ENCODE data around the gene ACYP1.
A peak's percentile ranks its signal among the peaks of the same experiment; 100 is the strongest.

ACYP1 gene

DNA sequence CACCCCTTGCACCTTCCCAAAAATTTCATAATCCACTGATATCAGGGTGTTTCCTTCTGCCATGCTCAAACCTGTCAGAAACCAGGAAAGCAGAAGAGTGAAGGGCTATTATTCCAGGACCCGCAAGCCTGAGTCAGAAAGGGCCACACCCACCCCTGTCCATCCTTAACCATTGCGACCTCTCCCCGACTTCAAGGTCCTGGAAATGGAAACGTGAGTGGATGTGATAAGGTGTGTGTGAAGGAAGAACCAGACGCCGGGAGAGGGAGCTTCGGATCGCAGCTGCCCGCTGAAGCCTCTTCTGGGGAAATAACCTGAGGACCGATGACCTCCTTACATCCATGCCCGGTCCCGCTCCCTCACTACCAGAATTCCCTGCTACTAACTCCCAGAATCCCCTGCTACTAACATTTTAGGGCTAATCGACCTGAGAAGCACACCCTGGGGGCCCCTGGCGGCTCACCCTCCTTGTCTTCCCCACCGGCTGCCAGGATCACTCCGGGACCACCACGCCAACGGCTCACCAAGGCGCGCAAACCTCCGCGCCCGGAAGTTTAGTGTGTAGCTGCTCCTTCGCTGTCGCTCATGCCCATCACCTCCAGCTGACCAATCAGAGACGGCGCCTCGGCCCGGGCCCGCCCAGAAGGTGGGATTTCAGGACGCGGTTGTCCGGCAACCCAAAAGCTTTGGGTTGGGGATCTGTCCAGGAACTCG, at the start of gene ACYP1:
Gene ACYP1, minus strand, starts transcription at position 534 of the 714 bp plus-strand sequence. Its CDS starts 471 bp downstream, at position 63.
- H3K4me1 ChIP-seq (ENCODE audit: insufficient read depth, low read length) = no peaks in the 10 kb centered on the region
- peaks cover 3% of the 10 kb centered on the region; the same call in 1 of the 2 replicates for H3K9me3 ChIP-seq (ENCODE audit: control insufficient read depth, insufficient read depth, low read length)
- no peaks in the 10 kb centered on the region for H3K36me3 ChIP-seq (ENCODE audit: insufficient read depth, low read length)
- peak within 1 kb of the TSS; percentile 69 for H3K9ac ChIP-seq (ENCODE audit: low read depth, low read length)

DNA sequence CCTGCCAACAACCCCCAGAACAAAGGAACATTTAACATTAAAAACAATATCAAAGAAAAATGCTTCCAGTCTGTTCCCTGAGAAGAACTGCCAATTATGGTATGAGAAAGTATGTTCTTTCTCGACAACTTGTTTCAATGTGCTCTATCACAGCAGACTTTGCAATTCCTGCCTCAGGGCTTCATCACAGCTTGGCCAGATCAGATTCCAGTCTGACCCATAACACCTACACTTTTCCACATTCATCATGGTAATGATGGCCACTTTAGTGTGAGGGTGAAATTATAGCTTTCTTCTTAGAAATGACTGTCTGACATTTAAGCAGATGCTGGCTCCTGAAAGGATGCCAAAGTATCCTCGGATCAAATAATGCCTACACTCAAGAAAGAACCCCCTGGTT, 46.1 kb upstream of the ACYP1 start:
- Histone ChIP-seq H3K4me1 (ENCODE audit: insufficient read depth, low read length) (no peaks in the 10 kb centered on the region), H3K9me3 (ENCODE audit: control insufficient read depth, insufficient read depth, low read length) (no peaks in the 10 kb centered on the region), H3K36me3 (ENCODE audit: insufficient read depth, low read length) (peaks cover 24% of the 10 kb centered on the region), H3K9ac (ENCODE audit: low read depth, low read length) (no peak overlapping the region)

DNA sequence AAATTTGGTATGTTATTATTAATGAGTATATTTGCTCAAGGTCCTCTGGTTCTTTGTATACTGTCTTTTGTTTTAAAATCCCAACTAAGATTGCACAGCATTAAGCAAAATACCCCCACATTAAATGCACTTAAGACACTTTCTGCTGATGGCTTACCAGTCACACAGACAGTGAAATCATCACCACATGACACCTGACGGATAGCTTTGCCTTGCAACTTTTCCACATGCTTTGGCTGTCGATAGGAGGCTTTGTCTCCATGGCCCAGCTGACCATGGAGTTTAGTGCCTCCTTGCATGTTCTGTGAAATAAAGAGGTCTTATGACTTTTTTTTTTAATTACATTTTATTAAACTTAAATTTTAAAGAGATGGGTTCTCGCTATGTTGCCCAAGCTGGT, 43.4 kb upstream of the ACYP1 start:
- peaks cover 26% of the 10 kb centered on the region; the same call in 1 of the 2 replicates for H3K36me3 ChIP-seq (ENCODE audit: insufficient read depth, low read length)
- H3K9ac ChIP-seq (ENCODE audit: low read depth, low read length) = no peak overlapping the region
- H3K4me1 ChIP-seq (ENCODE audit: insufficient read depth, low read length) = no peaks in the 10 kb centered on the region
- no peaks in the 10 kb centered on the region for H3K9me3 ChIP-seq (ENCODE audit: control insufficient read depth, insufficient read depth, low read length)

DNA sequence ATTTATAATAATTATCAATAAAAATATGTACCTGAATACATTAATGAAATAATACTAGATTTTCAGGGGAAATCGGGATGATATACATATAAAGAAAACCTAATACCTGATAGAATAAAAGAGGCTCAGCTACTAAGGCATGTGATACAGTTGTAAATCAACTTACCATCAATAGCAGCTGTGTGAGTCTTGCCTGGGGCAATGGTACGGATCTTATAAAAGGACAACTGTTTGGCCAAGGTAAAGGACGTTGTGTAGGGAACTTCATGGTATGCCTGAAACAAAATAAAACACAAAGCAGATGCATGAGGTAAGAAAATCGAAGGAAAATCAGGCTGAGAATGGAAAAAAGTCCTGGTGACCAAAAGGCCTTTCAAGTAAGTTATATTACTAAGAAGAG, 37.7 kb upstream of the ACYP1 start:
- no peaks in the 10 kb centered on the region for H3K9me3 ChIP-seq (ENCODE audit: control insufficient read depth, insufficient read depth, low read length)
- no peaks in the 10 kb centered on the region for H3K4me1 ChIP-seq (ENCODE audit: insufficient read depth, low read length)
- H3K36me3 ChIP-seq (ENCODE audit: insufficient read depth, low read length) = peaks cover 28% of the 10 kb centered on the region
- no peak overlapping the region for H3K9ac ChIP-seq (ENCODE audit: low read depth, low read length)

DNA sequence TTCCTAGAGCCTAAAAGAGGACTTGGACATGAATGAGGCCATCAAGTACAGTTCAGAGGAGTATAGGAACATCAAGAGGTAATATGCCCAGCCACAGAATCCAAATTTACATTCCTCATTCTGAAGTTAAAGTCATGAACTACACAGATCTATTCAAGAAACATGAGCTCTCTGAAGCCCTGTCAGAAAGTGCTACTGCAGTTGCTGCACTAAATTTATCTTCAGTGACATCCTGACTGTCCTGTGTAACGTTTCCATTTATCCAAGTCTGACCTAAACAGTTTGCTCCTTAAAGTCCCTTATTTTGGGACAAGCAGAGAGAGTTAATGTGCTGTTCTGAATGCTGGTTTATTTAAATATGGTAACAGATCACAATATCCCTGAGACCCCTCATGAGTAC, 34.9 kb upstream of the ACYP1 start:
- Histone ChIP-seq H3K9me3 (ENCODE audit: control insufficient read depth, insufficient read depth, low read length) (no peaks in the 10 kb centered on the region), H3K36me3 (ENCODE audit: insufficient read depth, low read length) (peaks cover 24% of the 10 kb centered on the region)

DNA sequence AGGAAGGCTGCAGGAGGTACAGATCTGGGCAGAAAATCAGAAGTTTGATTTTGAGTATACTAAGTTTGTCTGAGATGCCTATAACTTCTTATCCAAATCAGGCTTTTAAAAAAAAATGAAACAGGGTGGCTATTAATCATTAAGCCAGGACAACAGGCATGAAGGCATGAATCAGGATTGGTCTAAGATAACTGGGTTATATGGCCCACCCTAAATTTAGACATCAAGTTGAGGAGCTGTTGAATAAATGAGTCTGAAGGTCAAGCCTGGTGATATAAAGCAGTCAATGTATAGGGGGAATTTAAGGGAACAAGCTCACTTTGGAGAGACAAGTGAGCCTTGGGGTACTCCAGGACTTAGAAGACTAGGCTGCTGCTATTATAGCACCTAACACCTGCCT, 34.4 kb upstream of the ACYP1 start:
- no peaks in the 10 kb centered on the region for H3K4me1 ChIP-seq (ENCODE audit: insufficient read depth, low read length)
- H3K9ac ChIP-seq (ENCODE audit: low read depth, low read length) = no peak overlapping the region
- H3K36me3 ChIP-seq (ENCODE audit: insufficient read depth, low read length) = peaks cover 22% of the 10 kb centered on the region

More for the DNA sequence above, 34.9 kb upstream of the ACYP1 start:
- H3K9ac ChIP-seq (ENCODE audit: low read depth, low read length) = no peak overlapping the region
- H3K4me1 ChIP-seq (ENCODE audit: insufficient read depth, low read length) = no peaks in the 10 kb centered on the region

DNA sequence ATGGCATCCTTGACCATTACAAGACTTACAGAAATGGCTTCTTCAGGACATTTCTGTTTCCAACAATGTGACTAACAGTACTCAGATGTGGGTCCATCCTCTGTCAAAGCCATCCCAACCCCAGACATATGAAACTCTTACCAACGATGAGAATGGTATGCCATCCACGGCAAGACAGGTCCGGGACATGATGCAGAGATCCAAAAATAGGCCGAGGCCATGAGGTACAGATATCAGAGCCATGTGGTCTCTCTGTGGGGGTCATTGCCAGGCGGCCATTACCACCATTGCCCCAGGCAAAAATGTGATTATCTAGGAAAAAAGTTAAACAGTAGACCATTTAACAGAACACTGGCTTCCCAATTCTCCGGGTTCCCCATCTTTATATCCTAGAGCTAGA, 33.1 kb upstream of the ACYP1 start:
- Histone ChIP-seq H3K9ac (ENCODE audit: low read depth, low read length) (no peak overlapping the region), H3K4me1 (ENCODE audit: insufficient read depth, low read length) (no peaks in the 10 kb centered on the region), H3K9me3 (ENCODE audit: control insufficient read depth, insufficient read depth, low read length) (no peaks in the 10 kb centered on the region), H3K36me3 (ENCODE audit: insufficient read depth, low read length) (peaks cover 22% of the 10 kb centered on the region)

More for the DNA sequence above, 34.4 kb upstream of the ACYP1 start:
- no peaks in the 10 kb centered on the region for H3K9me3 ChIP-seq (ENCODE audit: control insufficient read depth, insufficient read depth, low read length)

DNA sequence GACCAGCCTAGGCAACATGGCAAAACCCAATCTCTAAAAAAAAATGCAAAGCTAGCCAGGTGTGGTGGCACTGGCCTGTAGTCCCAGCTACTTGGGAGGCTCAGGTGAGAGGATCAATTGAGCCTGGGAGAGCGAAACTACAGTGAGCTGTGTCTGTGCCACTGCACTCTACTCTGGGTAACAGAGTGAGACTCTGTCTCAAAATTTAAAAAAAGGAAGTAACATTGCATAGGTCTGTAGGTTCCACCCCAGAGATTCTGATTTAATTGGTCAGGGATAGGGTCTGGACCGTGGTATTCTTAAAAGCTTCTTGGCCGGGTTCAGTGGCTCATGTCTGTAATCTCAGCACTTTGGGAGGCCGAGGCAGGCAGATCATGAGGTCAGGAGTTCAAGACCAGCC, 31.9 kb upstream of the ACYP1 start:
- Histone ChIP-seq H3K4me1 (ENCODE audit: insufficient read depth, low read length) (no peaks in the 10 kb centered on the region), H3K9ac (ENCODE audit: low read depth, low read length) (no peak overlapping the region), H3K36me3 (ENCODE audit: insufficient read depth, low read length) (peaks cover 16% of the 10 kb centered on the region; the same call in 1 of the 2 replicates), H3K9me3 (ENCODE audit: control insufficient read depth, insufficient read depth, low read length) (no peaks in the 10 kb centered on the region)

DNA sequence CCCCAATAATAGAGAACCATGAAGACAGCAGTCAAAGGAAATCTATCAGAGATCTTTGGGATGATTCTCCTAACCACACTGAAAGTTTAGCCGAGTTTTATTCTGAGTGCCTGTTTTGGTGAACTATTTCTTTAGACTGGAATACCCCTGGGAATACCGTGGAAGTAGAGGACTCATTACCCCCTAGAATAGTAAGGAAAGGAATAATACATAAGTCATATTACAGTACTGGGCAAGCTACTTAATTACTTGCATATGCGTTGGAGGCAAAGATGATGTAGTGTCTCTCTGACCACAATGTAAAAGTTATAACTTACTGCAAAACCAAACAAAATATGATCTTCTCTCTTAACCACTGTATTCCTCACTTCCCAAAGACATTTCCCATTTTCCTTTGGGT, 31.1 kb upstream of the ACYP1 start:
- Histone ChIP-seq H3K9me3 (ENCODE audit: control insufficient read depth, insufficient read depth, low read length) (no peaks in the 10 kb centered on the region), H3K4me1 (ENCODE audit: insufficient read depth, low read length) (no peaks in the 10 kb centered on the region), H3K36me3 (ENCODE audit: insufficient read depth, low read length) (peaks cover 16% of the 10 kb centered on the region; the same call in 1 of the 2 replicates), H3K9ac (ENCODE audit: low read depth, low read length) (no peak overlapping the region)

DNA sequence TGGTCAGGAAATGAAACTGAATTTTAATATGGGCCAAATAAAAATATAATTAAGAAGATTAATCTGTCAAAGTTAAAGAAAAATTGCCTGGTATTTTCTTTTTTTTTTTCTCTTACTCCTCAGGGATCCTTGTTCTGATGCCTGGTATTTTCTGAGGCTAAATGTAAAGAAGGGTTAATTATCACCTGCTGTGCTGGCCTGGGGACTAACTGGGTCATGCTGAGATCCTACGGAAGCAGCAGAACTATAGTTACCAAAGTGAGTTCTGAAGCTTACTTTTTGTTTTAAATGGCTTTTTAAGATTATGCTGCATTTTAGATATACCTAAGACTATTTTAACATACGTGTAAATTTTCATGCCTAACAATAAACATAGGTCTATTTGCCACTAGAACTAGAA, 28.9 kb upstream of the ACYP1 start:
- Histone ChIP-seq H3K36me3 (ENCODE audit: insufficient read depth, low read length) (peaks cover 18% of the 10 kb centered on the region; the same call in 1 of the 2 replicates), H3K9ac (ENCODE audit: low read depth, low read length) (no peak overlapping the region), H3K9me3 (ENCODE audit: control insufficient read depth, insufficient read depth, low read length) (no peaks in the 10 kb centered on the region), H3K4me1 (ENCODE audit: insufficient read depth, low read length) (no peaks in the 10 kb centered on the region)

DNA sequence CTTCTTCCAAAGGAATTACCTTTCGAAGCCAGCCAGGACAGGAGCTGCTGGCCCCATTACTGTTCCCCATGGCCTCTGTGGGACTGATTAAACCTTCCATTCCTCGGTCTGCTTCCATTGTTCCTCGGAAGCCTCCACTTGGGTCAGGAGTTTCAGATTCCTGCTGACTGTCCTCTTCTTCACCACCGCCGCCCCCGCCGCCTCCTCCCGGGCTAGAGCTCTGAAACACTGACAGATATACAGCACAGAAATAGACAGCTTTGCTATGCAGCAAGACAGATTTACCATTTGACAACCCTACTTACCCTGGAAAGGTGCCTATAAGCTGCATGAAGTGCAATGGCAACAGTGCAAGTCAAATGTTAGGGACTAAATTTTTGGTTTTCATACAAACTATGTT, 27.4 kb upstream of the ACYP1 start:
- Histone ChIP-seq H3K9me3 (ENCODE audit: control insufficient read depth, insufficient read depth, low read length) (no peaks in the 10 kb centered on the region), H3K9ac (ENCODE audit: low read depth, low read length) (no peak overlapping the region), H3K36me3 (ENCODE audit: insufficient read depth, low read length) (peaks cover 20% of the 10 kb centered on the region), H3K4me1 (ENCODE audit: insufficient read depth, low read length) (no peaks in the 10 kb centered on the region)

DNA sequence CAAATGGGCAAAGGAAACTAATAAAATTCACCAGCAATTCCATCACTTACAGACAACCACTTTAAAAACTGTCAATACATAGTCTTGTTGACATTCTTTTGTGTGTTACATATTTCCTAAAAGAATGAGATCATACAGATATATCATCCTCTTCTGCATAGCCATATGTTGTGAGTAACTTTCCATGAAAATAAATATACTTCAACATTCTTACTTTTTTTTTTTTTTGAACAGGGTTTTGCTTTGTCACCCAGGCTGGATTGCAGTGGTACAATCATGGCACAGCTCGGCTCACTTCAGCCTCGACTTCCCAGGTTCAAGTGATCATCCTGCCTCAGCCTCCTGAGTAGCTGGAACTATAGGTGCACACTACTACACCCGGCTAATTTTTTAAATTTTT, 26.5 kb upstream of the ACYP1 start:
- Histone ChIP-seq H3K4me1 (ENCODE audit: insufficient read depth, low read length) (no peaks in the 10 kb centered on the region), H3K9ac (ENCODE audit: low read depth, low read length) (no peak overlapping the region), H3K9me3 (ENCODE audit: control insufficient read depth, insufficient read depth, low read length) (no peaks in the 10 kb centered on the region), H3K36me3 (ENCODE audit: insufficient read depth, low read length) (peaks cover 20% of the 10 kb centered on the region)

DNA sequence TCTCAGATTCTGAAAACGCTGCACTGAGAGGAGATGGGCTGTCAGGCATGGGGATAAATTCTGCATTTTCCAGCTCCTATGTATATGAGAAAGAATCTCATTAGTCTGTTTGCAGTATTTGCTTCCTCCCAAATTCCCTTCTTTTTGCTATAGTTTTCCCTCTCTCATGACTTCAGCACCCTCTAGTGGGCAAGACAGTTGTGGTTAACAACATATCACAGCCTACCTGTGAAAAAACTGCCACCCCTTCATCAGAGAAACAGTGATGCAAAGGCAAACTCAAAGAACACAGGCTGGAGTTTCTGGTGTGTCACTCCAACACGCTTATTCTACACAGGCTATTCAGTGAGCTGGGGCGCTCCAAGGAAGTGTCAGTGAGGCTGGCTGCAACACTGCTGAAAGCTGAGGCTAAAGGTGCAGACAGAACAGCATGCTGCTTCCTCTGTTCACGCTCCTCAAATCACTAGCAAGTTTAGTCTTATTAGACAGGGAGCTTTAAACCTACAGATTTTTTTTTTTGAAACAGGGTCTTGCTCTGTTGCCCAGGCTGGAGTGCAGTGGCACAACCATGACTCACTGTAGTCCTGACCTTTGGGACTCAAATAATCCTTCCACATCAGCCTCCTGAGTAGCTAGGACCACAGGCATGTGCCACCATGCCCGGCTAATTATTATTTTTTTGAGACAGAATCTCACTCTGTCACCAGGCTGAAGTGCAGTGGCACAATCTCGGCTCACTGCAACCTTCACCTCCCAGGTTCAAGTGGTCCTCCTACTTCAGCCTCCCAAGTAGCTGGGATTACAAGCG, 24.9 kb upstream of the ACYP1 start:
- peaks cover 18% of the 10 kb centered on the region for H3K36me3 ChIP-seq (ENCODE audit: insufficient read depth, low read length)
- no peak overlapping the region for H3K9ac ChIP-seq (ENCODE audit: low read depth, low read length)
- H3K4me1 ChIP-seq (ENCODE audit: insufficient read depth, low read length) = no peaks in the 10 kb centered on the region
- H3K9me3 ChIP-seq (ENCODE audit: control insufficient read depth, insufficient read depth, low read length) = no peaks in the 10 kb centered on the region

DNA sequence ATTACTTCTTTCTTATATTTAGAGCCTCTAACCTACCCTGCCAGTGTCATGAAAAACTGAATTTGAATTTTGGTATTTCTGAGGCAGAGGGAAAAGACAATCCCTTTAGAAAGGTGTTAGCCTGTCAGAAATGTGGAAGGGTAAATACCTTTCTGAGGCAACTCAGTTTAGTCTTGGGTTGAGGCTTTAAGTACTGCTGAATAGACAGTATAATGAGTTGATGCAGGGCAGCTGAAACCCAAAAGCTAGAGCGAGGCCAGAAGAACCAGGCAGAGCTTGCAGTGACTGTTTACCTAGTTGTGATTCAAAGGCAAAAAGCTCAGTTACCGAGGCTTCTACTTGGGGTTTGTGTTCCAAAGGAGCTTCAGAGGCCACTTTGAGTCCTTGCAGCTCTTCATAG, 24.3 kb upstream of the ACYP1 start:
- Histone ChIP-seq H3K9me3 (ENCODE audit: control insufficient read depth, insufficient read depth, low read length) (no peaks in the 10 kb centered on the region), H3K4me1 (ENCODE audit: insufficient read depth, low read length) (no peaks in the 10 kb centered on the region), H3K9ac (ENCODE audit: low read depth, low read length) (no peak overlapping the region), H3K36me3 (ENCODE audit: insufficient read depth, low read length) (peaks cover 20% of the 10 kb centered on the region)

DNA sequence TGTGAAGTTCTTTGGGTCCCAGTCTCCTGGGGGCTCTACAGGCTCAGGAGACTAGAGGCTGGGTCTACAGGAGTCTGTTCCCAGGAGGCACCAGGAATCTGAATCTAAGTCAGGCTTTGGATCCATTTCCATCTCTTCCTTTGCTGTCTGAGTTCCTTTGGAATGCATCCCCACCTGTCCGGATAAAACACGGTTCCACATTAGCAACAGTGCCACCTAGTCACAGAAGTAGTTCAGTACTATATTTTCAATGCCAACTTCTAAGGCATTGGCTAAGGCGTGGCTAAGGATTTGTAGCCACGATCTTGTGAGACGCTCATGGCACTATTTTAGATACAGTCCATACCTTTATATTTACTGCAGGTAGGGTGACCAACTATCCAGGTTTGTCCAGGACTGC, 20.7 kb upstream of the ACYP1 start:
- Histone ChIP-seq H3K9ac (ENCODE audit: low read depth, low read length) (no peak overlapping the region), H3K4me1 (ENCODE audit: insufficient read depth, low read length) (no peaks in the 10 kb centered on the region), H3K9me3 (ENCODE audit: control insufficient read depth, insufficient read depth, low read length) (no peaks in the 10 kb centered on the region), H3K36me3 (ENCODE audit: insufficient read depth, low read length) (peaks cover 25% of the 10 kb centered on the region)
